ENCODE data around the gene EHMT2.
"Not testable (repeated sequence)": the region's sequence is repeated elsewhere in the genome, so short reads cannot be mapped to it uniquely, and the experiment has no call there.

Gene EHMT2

GRCh38 chr6:31915351-31915750 is 17.9 kb upstream of the EHMT2 start:
- no peak for DNase-seq (ENCODE audit: low read depth in 3 of 3)

- no peak for DNase-seq (ENCODE audit: low read depth in 3 of 3)
Measured at GRCh38 chr6:31911826-31912585, 14.5 kb upstream of the EHMT2 start.

- DNase-seq (ENCODE audit: low read depth in 3 of 3) = not testable (repeated sequence)
Measured at GRCh38 chr6:31909298-31909697, 11.8 kb upstream of the EHMT2 start.

GRCh38 chr6:31908791-31909190 is 11.3 kb upstream of the EHMT2 start:
- no peak for DNase-seq (ENCODE audit: low read depth in 3 of 3)

- not testable (repeated sequence) for DNase-seq (ENCODE audit: low read depth in 3 of 3)
Measured at GRCh38 chr6:31908255-31908654, 10.8 kb upstream of the EHMT2 start.

- no peak for DNase-seq (ENCODE audit: low read depth in 3 of 3)
Measured at GRCh38 chr6:31907158-31907813, 9.8 kb upstream of the EHMT2 start.

- DNase-seq (ENCODE audit: low read depth in 3 of 3) = not testable (repeated sequence)
Measured at GRCh38 chr6:31906727-31907126, 9.2 kb upstream of the EHMT2 start.

- no peak for DNase-seq (ENCODE audit: low read depth in 3 of 3)
Measured at GRCh38 chr6:31906122-31906521, 8.6 kb upstream of the EHMT2 start.

DNA sequence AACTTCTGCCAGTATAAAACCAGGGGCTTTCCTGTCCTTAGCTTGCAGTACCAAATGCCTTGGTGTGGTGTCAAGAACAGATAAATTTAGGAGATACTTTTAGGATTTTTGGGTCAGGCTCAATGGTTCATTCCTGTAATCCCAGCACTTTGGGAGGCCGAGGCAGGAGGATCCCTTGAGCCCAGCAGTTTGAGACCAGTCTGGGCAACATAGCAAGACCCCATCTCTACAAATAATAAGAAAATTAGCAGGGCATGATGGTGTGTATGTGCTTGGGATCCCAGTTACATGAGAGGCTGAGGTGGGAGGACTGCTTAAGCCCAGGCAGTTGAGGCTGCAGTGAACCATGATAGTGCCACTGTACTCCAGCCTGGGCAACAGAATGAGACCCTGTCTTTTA is 7.5 kb upstream of the EHMT2 start:
- no peak for DNase-seq (ENCODE audit: low read depth in 3 of 3)

DNA sequence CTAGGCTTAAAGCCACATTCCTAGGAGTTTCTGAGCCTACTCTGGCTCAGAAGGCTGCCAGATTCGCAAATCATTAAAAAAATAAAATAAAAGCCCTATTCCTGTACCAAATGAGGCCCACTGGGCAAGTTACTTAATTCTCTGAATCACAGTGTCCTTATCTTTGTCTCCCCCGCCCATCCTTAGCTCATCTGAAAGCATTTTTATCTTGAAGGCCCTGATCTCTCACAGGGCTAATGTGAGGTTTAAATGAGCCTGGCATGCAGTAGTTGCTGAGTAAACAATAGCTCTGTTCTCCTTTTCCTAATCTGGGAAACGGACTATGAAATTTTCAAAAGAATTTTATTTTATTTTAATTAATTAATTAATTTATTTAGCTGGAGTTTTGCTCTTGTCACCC is 6.5 kb upstream of the EHMT2 start:
- no peak for DNase-seq (ENCODE audit: low read depth in 3 of 3)

DNA sequence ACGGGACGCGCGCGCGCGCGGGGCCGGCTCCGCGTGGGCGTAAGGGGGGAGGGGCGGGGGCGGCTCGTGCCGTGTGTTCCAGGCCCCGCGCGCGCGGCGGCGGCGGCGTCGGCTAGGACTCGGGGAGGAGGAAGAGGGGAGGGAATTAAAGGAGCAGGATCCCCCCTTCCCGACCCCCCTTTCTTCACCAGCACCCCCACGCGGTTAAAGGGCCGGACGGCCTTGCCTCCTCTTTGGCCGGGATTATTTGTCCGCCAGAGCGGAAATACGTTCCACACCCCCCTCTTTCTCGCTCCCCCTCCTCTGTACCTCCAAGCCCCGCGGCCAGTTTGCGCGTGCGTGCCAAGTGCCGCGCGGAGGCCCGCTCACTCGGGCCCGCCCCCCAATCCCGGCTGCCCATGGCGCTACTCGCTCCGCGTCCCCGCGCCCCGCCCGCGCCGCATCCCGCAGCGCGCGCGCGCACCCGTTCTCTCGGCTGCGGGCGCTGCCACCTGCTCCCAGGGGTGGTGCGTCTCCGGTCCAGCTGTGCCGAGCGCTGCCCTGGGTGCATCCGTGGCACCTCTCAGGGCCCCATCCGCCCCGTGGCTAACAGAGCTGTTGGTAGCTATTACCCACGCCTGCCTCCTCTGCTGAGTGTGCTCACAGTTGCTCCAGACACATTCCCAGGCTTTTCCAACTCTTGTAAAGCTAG is 4.6 kb upstream of the EHMT2 start, which contains the start of gene ZBTB12:
ZBTB12 (minus strand) TSS at position 134 of the 691 bp plus-strand sequence. CDS start 781 bp downstream, outside the sequence.
- peak; percentile 69 to 87 (median 83) for DNase-seq (ENCODE audit: low read depth in 3 of 3)

GRCh38 chr6:31901415-31901952 is 4.0 kb upstream of the EHMT2 start:
- peak; percentile 42 to 66 (median 47) for DNase-seq (ENCODE audit: low read depth in 3 of 3)

- no peak for DNase-seq (ENCODE audit: low read depth in 3 of 3)
Measured at GRCh38 chr6:31900917-31901414, 3.5 kb upstream of the EHMT2 start.

DNA sequence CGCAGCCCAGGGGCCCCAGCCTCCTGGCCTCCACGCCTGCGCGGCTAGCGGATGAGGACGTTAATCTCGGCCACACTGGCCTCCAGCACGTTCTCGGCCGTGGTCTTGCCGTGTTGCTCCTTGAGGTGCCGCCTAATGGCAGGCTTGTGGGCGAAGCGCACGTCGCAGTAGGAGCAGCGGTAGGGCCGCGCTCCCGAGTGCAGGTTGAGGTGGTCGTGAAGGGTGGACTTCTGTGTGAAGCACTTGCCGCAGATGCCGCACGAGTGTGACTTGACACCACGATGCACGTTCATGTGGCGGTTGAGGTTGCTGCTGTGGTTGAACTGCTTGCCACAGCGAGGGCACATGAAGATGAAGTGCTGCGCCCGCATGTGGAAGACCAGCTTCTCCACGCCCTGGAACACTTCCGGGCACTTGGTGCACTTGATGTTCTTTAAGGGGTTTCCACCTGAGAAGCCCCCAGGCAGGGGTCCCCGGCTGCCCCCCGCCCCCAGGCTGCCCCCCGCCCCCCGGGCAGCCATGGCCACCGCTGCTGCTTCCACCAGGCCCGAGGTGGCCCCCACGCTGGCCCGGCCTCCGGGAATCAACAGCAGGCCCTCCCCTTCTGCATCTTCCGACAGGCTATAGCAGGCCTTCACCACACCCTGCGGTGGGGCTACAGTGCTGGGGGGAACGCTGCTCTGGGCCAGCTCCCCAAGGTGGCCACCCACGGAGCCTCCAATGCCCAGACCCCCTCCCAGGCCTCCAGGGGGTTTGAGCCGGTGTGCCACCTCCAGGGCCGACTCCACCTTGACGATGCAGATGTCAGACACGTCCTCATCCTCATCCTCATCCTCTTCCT is 2.6 kb upstream of the EHMT2 start:
- DNase-seq (ENCODE audit: low read depth in 3 of 3) = no peak

- DNase-seq (ENCODE audit: low read depth in 3 of 3) = no peak
Measured at GRCh38 chr6:31899215-31899614, 1.7 kb upstream of the EHMT2 start.

- peak in 1 of 3 experiments; percentile 31 for DNase-seq (ENCODE audit: low read depth in 3 of 3)
Measured at GRCh38 chr6:31898383-31899011, 999 bp upstream of the EHMT2 start.

DNA sequence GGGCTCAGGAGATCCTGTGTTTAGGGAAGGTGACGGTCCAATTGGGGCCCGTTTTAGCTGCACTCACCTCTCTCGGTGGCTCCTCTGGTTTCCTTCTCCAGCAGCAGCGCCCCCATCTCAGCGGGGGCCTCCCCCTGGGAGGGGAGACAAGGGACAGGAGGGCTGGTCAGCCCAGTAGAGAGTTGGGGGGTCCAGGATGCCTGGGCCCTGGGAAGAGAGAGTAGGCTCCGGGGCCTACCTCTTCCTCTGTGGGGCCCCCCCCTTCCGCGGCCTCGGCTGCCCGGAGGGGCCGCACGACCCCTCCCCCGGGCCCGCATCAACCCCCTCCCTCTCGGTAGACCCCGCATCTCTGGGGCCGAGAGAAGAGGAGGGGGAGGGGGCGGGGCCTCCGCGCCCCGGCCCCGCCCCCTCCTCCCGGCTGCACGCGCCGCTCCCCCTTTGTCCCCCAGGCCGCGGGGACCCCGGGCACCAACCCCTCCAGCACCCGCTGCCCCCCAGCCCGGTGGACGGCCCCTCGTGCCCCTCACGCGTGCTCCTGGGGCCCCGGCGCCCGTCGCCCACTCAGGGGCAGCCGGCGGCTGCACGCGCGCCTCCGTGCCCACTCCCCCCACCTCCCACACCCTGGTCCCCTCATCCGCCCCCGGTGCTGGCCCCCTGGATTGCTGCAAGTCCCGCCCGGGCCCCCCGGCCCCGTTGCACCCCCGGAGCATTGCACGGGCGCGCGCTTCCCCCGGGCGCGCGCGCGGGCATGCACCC is 464 bp downstream of the EHMT2 start:
- DNase-seq (ENCODE audit: low read depth in 3 of 3) = no peak

- DNase-seq (ENCODE audit: low read depth in 3 of 3) = no peak
Measured at GRCh38 chr6:31896493-31896855, 1.0 kb downstream of the EHMT2 start.

DNA sequence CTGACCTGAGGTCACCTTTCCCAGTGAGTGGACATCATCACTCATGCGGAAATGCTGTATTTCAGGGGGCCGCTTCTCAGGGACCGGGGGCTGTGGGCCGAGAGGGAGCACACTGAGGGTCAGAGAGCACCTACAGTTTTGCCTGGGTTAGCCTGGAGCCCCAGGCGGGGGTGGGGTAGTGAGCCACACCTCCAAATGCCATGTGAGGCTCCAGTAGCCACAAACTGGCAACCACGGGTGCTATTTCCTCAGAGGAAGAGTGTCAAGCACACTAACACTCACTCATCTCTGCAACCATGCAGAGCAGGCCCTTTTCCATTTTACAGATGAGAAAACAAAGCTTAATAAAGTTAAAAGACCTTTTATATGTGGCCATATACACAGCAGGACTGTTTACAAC is 4.7 kb downstream of the EHMT2 start:
- DNase-seq (ENCODE audit: low read depth in 3 of 3) = no peak

DNA sequence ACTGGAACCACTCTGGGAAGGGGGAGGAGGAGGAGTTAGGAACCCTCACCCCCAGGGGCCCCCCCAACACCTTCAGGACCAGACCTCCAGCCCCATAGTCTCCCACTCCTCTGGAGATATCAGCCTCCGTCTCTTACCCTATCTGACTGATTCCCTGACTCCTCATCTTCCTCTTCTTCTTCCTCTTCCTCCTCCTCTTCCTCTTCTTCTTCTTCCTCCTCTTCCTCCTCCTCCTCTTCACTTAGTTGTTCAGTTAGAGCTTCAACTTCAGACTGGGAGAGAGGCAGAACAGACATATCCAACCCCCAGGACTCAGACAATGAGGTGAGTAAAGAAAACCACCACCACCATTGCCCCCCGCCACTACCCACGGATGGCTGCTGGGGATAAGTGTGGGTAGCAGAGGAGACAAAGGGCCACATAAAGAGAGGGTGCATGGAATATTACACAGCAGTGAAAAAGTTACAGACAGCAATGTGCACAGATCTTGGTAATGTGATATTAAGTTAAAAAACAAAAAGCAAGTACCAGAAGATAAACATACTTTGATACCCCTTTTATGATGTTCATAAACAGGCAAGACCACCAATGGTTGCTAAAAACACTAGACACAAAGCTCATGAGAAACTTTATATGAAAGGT is 8.0 kb downstream of the EHMT2 start:
- no peak for DNase-seq (ENCODE audit: low read depth in 3 of 3)

Measured in stimulated activated CD4-positive, alpha-beta T cell treated with anti-CD3 and anti-CD28 coated beads, TNF-alpha, amount 100 ng/mL, for 24 hours (primary cell).